K562 treated with DMSO at 1 percent for 24 hours (cell line): ENCODE results near the gene OR8H1. TPM values are rescaled to one million over a fixed set of nuclear protein-coding genes. Genes with fewer than 3 reads are reported as not detected.

Experiments used
- total RNA-seq: library from RNA; unstranded; fragments of 300-600 nt; gene quantifications from 2 replicates; pipeline ENCODE4 v1.2.3, GENCODE V29; 2022; ENCODE audit warnings: low read depth; ENCODE audit not compliant: insufficient read depth

OR8H1 gene, protein sequence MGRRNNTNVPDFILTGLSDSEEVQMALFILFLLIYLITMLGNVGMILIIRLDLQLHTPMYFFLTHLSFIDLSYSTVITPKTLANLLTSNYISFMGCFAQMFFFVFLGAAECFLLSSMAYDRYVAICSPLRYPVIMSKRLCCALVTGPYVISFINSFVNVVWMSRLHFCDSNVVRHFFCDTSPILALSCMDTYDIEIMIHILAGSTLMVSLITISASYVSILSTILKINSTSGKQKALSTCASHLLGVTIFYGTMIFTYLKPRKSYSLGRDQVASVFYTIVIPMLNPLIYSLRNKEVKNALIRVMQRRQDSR
- not detected in 2 replicates for total RNA-seq

GRCh38 chr11:56292154-56292553 is at the start of gene OR8H1:
OR8H1 (minus strand) TSS chr11:56292254; CDS start chr11:56291062, 1,192 bp downstream.

DNA sequence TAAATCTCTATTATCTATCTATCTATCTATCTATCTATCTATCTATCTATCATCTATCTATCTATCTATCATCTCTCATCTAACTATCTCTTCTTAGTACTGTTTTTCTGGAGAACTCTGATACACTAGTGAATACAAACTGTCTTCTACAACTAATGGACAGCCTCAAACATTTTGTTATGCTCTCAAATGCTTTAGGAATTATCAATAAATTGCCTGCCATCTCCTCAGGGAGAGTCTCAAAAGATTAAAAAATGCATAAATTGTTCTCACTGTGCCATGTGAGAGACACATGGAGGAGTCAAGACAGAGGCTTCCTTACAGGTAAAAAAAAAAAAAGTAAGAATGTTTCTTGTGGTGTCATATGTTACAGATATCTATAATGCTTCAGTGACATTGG is 22.8 kb upstream of the OR8H1 start, which contains the start of gene OR8K3:
TSS of gene OR8K3 (plus strand) at position 301 of the 400 bp plus-strand sequence. CDS start 3,163 bp downstream, outside the sequence.

GRCh38 chr11:56273854-56274253 is 18.2 kb downstream of the OR8H1 start, which contains the start of gene OR5T1:
OR5T1 (plus strand) TSS chr11:56274154; CDS start chr11:56275639, 1,485 bp downstream.

DNA sequence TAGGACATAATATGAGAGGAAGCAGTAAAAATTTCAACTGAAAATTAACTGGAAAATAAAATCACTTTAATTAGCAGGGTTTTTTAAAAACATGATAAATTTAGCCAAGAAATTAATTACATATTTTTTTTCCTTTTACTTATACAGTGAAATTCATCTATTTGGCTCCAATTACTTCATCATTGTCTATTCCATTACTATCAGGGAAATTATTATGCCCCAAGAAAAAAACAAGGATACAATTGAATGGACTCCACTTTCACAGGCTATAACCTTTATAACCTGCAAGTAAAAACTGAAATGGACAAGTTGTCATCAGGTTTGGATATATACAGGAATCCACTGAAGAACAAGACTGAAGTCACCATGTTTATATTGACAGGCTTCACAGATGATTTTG is 40.1 kb downstream of the OR8H1 start, which contains the start of gene OR5T3:
TSS of gene OR5T3 (plus strand) at position 301 of the 400 bp plus-strand sequence. CDS start at position 301, 0 bp downstream.

Other genes with a start within 250 kb of the OR8H1 start
- gene OR8I2, start 198.9 kb downstream of the OR8H1 start, total RNA-seq = not detected in 2 replicates
- not detected in 2 replicates for gene OR8H2, start 188.6 kb downstream of the OR8H1 start, total RNA-seq
- not detected in 2 replicates for gene OR8H3, start 169.9 kb downstream of the OR8H1 start, total RNA-seq
- gene OR8J3, start 152.1 kb downstream of the OR8H1 start, total RNA-seq = not detected in 2 replicates
- not detected in 2 replicates for gene OR8K5, start 131.9 kb downstream of the OR8H1 start, total RNA-seq
- not detected in 2 replicates for gene OR5J2, start 115.6 kb downstream of the OR8H1 start, total RNA-seq
- gene OR5T2, start 58.0 kb downstream of the OR8H1 start, total RNA-seq = not detected in 2 replicates
- not detected in 2 replicates for gene OR5T3, start 40.0 kb downstream of the OR8H1 start, total RNA-seq
- gene OR5T1, start 18.1 kb downstream of the OR8H1 start, total RNA-seq = not detected in 2 replicates
- gene OR8K3, start 22.9 kb upstream of the OR8H1 start, total RNA-seq = not detected in 2 replicates
- not detected in 2 replicates for gene OR8K1, start 53.8 kb upstream of the OR8H1 start, total RNA-seq
- not detected in 2 replicates for gene OR8J1, start 62.0 kb upstream of the OR8H1 start, total RNA-seq
- gene OR8U1, start 83.4 kb upstream of the OR8H1 start, total RNA-seq = not detected in 2 replicates
- not detected in 2 replicates for gene OR5AL1, start 120.4 kb upstream of the OR8H1 start, total RNA-seq
- gene OR5M3, start 181.1 kb upstream of the OR8H1 start, total RNA-seq = not detected in 2 replicates
- not detected in 2 replicates for gene OR5M8, start 199.1 kb upstream of the OR8H1 start, total RNA-seq